Islet of Langerhans (tissue), 1 donor: ENCODE results near the gene LMLN.
"Not testable (repeated sequence)": the region's sequence is repeated elsewhere in the genome, so short reads cannot be mapped to it uniquely, and the experiment has no call there.

Source experiments
- FAIRE-seq: peaks from one replicate; lab custom pipeline; 2011; peaks lifted over from hg19 to GRCh38; lab: Jason Lieb, UNC

The LMLN gene

DNA sequence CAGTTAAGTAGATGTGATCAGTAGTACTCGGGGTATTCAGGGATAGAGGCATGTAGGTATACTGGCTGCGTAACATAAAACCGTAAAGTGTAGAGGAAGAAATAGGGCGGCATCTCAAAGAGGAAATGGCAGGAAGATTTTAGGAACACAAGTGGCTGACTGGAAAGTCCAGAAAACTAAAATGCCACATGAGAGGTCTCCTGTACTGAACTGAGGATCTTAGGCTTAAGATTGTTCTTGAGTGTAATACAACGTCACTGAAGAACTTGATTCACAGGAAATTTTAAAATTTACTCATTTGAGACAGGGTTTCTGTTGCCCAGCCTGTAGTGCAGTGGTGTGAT is 2.3 kb upstream of the LMLN start:
- FAIRE-seq, result no peak

DNA sequence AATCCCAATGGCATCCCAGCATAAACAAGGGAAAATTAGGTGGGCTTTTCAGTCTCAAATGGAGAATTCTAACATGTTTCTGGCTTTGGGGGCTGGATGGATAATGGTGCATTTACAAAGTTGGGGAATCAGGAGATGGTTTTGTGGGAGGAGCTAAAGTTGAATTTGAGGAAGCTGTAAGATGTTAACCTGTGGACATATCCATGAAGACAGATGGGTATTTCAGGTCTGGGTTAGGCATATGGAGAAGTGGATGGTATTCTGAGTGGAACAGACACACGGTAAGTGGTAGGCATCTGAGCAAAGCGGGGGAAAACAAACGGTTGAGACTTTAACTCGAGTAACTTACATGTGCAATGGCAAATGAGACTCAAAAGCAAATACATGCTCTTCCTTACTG is 1.7 kb upstream of the LMLN start:
- no peak for FAIRE-seq

DNA sequence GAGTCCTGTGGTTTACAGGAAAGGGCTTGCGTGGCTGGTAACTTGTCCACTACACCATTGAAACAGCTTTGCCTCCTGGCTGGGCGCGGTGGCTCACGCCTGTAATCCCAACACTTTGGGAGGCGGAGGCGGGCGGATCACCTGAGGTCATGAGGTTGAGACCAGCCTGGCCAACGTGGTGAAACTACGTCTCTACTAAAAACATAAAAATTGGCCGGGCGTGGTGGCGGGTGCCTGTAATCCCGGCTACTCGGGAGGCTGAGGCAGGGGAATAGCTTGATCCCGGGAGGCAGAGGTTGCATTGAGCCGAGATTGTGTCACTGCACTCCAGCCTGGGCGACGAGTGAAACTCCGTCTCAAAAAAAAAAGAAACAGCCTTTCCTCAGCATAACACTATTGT is 1.2 kb upstream of the LMLN start:
- not testable (repeated sequence) for FAIRE-seq

- FAIRE-seq, result no peak
Observed at GRCh38 chr3:197959500-197959890, 522 bp upstream of the LMLN start.

DNA sequence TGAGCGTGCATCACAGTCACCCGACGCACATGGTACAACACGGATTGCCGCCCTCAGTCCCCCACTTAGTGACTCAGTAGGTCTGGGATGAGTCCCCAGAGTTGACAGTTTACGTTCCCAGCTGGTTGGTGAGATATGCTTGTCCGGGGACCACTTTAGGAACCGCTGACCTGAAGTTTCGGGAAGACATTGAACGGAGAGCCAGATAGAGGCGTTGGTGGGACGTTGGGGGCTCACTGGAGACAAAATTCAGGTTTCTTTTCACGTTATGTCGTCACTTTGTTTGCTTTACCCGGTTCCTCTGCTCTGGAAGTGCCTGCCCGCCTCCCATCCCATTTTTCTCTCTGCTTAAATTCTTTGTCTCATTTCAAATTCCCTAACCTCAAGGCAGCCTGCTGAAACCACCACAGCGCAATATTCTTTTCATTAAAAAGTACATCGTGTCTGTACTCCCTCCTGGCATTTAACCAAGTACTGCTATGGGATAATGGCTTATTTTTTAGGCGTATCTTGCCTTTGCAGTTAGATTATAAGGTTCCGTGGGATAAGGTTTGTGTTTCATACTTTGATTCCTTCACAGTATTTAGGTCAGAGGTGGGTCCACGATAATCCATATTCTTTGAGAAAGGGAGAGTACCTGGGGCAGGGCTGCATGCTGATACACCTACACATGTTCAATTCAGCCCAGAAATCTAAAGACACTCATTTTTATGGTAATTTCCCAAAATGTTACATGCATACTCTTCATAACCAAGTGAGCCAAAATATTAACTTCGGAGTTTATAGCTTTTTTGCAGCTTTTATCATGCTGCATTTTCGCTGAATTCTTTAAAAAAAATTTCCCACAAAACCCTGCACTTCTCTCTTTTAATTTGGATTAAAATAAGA is 921 bp downstream of the LMLN start:
- FAIRE-seq, result no peak

DNA sequence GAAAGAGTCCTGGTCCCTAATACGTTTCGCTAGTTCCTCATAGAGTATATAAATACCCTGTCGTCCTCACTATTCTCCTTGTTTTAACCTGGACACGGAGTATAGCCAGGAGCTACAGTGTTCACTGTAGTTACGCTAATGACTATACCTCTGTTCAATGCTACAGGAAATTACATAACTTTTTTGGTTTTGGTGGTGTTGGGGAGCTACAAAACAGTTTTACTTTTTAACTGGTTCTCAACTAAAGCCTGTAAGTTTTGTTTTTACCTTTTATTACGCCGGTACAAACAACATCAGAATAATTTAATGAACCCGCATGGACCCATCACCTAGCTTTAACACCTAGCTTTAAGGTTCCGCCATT is 1.5 kb downstream of the LMLN start:
- no peak for FAIRE-seq

DNA sequence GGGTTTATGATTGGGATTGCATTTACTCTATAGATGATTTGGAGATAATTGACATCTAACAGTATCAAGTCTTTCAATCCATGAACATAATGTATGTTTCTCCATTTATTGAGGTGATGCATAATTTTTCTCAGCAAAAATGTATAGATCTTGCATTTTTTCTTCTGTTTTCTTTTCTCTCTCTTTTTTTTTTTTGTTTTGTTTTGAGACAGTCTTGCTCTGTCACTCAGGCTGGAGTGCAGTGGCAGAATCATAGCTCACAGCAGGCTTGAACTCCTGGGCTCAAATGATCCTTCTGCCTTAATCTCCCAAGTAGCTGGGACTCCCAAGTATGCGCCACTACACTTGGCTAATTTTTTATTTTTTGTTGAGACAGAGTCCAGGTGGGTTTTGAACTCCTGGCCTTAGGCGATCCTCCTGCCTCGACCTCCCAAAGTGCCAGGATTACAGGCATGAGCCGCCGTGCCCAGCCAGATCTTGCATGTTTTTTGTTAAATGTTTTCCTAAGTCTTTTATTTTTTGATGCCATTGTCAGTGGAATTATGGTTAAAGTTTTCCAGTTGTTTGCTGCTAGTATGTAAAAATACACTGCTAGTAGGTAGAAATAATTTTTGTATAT is 3.1 kb downstream of the LMLN start:
- no peak for FAIRE-seq

DNA sequence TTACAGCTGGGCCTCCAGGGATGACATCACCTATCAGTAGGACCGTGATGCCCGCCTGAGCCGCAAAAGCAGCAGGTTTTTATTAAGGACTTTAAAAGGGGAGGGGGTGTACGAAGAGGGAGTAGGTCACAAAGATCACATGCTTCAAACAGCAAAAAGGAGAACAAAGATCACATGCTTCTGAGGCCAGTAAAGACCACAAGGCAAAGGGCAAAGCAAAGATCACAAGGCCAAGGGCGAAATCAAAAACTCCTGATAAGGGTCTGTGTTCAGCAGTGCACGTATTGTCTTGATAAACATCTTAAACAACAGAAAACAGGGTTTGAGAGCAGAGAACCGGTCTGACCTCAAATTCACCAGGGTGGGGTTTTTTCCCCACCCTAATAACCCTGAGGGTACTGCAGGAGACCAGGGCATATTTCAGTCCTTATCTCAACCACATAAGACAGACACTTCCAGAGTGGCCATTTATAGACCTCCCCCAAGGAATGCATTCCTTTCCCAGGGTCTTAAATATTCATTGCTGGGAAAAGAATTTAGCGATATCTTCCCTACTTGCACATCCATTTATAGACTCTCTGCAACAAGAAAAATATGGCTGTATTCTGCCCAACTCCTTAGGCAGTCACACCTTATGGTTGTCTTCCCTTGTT is 7.4 kb downstream of the LMLN start:
- not testable (repeated sequence) for FAIRE-seq

DNA sequence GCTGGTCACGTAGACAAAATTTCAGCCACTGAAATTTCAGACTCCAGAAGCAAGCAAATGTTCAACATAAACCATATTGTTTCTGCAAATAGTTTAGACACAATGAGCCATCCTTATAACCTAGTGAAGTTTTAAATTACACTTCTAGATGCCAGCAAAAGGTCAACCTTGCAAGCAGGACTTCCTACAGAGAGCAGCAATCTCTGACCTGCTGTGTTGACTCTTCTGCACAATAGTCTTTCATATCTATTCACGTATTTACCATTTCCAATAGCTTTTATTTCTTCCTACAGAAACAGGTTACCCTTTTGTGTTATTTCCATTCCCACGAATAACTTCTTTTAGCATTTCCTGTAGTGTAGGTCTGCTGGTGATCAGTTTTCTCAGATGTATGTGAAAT is 10.6 kb downstream of the LMLN start:
- no peak for FAIRE-seq

DNA sequence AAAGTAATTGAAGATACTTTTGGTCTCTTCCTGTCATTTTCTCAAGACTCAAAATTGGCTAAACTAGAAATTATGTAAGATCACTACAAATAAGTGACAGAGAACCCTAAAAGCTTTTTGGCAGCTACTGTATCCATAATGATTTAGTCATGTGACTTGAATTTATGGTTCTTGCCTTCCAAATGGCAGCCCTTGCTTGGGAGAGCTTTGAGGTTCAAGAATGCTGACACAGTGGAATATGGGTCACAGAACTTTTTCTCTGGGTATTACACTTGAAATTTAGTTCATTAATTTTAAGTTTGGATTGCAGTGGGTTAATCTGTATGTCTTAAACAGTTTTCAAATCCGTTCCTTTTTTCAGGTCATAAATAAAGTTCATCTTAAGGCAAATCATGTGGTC is 14.0 kb downstream of the LMLN start:
- FAIRE-seq, result no peak

DNA sequence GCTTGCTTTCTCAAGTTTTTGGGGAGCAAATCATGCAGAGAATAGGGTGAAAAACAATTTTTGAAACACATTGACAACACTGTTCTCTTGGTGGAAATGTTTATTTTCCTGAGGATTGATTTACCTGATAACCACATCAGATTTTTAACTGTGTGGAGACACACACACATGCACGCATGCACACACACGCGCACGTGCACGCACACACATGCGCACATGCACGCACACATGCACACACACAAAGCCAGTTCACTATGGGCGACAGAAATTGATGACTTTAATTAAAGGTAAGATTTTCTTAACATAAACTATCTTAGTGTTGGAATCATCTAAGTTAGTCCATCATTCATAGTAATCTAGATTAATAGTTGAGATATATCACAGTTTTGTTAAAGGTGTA is 15.3 kb downstream of the LMLN start:
- FAIRE-seq, result no peak

DNA sequence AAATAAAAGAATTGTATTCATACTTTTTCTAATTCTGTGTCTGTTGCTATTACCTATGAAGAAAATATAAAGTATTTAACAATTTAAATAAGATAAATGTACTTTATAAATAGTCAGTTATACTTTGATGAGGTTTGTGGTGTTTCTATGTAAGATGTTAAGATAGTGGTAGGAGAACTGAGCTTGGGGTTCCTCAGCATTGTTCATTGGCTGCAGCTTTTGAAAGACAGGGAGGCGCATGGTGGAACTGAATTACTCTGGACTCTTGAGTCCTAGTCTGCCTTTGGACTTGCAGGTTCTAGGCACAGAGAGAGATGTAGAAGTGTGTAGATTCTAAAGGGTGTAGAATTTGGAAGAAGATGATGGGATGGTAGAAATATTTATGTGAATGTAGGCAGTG is 23.1 kb downstream of the LMLN start:
- no peak for FAIRE-seq

GRCh38 chr3:197989651-197990050 is 29.6 kb downstream of the LMLN start:
- FAIRE-seq, result no peak

DNA sequence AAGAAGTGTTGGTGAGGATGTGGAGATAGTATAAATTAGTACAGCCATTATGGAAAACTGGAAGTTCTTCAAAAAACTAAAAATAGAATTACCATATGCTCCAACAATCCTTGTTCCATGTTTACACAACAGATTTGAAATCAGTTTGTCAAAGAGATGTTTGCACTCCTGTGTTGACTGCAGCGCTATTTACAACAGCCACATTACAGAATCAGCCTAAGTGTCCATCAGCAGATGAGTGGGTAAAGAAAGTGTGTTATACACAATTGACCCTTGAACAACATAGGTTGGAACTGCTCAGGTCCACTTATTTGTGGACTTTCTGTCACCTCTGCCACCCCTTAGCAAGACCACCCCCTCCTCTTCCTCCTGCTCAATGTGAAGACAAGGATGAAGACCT is 34.7 kb downstream of the LMLN start:
- FAIRE-seq, result no peak

DNA sequence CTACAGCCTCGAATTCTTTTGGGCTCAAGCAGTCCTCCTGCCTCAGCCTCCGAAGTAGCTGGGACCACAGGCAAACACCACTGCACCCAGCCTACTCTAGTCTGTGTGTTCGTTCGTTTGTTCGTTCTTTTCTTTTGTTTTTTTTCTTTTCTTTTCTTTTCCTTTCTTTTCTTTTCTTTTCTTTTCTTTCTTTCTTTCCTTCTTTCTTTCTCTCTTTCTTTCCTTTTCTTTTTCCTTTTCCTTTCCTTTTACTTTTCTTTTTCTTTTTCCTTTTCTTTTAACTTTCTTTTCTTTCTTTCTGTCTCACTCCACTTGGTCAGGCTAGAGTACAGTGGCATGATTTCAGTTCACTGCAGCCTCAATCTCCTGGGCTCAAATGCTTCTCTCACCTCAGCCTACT is 36.8 kb downstream of the LMLN start:
- FAIRE-seq, result no peak

- FAIRE-seq, result no peak
Observed at GRCh38 chr3:197997936-197998335, 37.9 kb downstream of the LMLN start.

GRCh38 chr3:198017090-198017489 is 57.1 kb downstream of the LMLN start:
- FAIRE-seq, result no peak

GRCh38 chr3:198018416-198018815 is 58.4 kb downstream of the LMLN start:
- FAIRE-seq, result no peak

GRCh38 chr3:198019115-198019514 is 59.1 kb downstream of the LMLN start:
- FAIRE-seq, result no peak

DNA sequence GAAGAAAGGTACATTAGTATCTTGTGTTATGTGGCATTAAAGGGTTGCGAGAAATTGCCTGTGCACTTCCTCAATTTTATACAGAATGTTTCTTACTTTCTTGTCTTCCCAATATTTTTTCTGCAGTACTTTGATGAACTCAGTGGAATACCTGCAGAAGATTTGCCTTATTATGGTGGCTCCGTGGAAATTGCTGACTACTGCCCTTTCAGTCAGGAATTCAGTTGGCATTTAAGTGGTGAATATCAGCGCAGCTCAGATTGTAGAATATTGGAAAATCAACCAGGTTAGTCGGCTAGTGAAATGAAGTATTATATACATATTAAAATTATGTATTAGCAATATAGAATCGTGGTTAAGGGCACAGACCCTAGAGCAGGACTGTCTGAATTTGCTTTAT is 61.3 kb downstream of the LMLN start:
- FAIRE-seq, result no peak

- FAIRE-seq, result no peak
Observed at GRCh38 chr3:198022604-198023003, 62.6 kb downstream of the LMLN start.

GRCh38 chr3:198025644-198026043 is 65.6 kb downstream of the LMLN start:
- no peak for FAIRE-seq

DNA sequence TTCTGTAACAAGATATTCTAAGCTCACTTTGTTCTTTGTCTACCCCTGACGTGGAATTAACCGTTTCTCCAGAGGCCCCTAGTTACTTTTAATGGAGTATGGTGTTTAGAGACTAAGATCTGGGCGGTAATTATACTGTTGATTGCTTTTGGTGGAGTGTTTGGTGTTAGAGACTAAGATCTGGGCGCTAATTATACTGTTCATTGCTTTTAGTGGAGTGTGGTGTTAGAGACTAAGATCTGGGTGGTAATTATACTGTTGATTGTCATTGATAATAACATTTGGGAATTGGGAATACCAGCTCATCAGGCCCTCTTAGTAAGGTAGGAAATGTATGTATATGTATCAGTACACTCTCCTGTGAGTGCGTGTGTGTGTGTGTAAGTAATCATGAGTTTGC is 66.6 kb downstream of the LMLN start:
- FAIRE-seq, result no peak
